ENCODE data around the gene PLXNA4.

Gene PLXNA4, protein sequence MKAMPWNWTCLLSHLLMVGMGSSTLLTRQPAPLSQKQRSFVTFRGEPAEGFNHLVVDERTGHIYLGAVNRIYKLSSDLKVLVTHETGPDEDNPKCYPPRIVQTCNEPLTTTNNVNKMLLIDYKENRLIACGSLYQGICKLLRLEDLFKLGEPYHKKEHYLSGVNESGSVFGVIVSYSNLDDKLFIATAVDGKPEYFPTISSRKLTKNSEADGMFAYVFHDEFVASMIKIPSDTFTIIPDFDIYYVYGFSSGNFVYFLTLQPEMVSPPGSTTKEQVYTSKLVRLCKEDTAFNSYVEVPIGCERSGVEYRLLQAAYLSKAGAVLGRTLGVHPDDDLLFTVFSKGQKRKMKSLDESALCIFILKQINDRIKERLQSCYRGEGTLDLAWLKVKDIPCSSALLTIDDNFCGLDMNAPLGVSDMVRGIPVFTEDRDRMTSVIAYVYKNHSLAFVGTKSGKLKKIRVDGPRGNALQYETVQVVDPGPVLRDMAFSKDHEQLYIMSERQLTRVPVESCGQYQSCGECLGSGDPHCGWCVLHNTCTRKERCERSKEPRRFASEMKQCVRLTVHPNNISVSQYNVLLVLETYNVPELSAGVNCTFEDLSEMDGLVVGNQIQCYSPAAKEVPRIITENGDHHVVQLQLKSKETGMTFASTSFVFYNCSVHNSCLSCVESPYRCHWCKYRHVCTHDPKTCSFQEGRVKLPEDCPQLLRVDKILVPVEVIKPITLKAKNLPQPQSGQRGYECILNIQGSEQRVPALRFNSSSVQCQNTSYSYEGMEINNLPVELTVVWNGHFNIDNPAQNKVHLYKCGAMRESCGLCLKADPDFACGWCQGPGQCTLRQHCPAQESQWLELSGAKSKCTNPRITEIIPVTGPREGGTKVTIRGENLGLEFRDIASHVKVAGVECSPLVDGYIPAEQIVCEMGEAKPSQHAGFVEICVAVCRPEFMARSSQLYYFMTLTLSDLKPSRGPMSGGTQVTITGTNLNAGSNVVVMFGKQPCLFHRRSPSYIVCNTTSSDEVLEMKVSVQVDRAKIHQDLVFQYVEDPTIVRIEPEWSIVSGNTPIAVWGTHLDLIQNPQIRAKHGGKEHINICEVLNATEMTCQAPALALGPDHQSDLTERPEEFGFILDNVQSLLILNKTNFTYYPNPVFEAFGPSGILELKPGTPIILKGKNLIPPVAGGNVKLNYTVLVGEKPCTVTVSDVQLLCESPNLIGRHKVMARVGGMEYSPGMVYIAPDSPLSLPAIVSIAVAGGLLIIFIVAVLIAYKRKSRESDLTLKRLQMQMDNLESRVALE (N-terminal part only)

DNA sequence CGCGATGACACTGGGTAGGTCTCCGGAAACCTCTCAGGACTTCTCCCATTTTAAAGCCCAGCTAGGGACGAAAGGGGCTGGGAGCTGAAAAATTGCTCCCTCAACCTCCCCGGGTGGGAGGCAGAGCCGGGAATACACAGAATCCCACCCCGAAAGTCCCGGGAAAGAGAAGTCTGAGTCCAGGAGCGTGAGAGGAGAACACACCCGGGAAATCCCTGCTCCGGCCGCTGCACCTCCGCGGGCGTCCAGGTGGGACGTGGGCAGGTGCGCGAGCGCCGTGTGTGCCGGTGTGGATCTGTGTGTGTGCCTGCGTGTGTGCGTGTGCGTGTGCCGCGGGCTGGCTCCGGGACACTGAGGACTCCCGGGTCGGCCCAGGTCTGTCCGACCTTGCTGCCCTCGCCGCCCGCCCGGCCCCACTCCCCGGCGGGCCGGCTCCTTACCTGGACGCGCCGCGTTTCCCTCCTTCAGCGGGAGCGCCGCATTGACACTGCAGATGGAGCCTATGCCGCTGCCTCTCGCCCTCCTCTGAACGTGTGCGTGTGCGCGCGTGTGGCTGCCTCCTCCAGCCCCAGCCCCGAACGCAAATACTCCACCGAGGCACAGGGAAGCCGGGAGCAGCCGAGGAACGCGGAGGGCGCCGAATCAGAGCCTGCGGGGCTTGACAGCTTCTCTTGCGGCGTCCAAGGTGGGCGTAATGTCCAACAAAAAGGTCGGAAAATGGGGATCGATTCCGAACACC is at the start of gene PLXNA4:
Gene PLXNA4 (minus strand): TSS at position 489 of the 739 bp plus-strand sequence. CDS start 67,777 bp downstream, outside the sequence.
- no peak for DNase-seq (ENCODE audit: low read depth)

DNA sequence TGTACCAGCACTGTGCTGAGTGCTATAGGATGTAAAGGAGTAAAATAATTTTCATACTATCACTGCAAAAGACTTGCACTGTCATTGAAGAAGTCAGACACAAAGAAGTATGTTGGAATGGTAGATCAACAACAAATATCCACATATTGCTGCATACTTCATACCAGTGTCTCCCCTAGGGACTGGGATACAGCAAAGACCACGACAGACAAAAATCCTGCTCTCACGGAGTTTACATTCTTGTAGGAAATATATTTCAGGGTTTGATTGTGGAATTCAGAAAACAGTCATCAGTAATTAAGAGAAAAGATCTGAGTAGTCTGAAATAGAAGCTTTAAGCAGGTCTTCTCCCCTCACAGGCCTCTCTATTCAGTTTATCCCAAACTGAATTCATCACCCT is 49.4 kb upstream of the PLXNA4 start:
- no peak overlapping the region for H3K4me3 ChIP-seq (ENCODE audit: low read depth, low read length)
- DNase-seq (ENCODE audit: low read depth): no peak
- TF ChIP-seq, protein P1, sequence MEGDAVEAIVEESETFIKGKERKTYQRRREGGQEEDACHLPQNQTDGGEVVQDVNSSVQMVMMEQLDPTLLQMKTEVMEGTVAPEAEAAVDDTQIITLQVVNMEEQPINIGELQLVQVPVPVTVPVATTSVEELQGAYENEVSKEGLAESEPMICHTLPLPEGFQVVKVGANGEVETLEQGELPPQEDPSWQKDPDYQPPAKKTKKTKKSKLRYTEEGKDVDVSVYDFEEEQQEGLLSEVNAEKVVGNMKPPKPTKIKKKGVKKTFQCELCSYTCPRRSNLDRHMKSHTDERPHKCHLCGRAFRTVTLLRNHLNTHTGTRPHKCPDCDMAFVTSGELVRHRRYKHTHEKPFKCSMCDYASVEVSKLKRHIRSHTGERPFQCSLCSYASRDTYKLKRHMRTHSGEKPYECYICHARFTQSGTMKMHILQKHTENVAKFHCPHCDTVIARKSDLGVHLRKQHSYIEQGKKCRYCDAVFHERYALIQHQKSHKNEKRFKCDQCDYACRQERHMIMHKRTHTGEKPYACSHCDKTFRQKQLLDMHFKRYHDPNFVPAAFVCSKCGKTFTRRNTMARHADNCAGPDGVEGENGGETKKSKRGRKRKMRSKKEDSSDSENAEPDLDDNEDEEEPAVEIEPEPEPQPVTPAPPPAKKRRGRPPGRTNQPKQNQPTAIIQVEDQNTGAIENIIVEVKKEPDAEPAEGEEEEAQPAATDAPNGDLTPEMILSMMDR (IDR thresholded peaks at IDR 0.05; ENCODE audit: insufficient read depth, low read depth, low read length, missing control alignments): no peak

More for the DNA sequence above, at the start of gene PLXNA4:
- H3K4me3 ChIP-seq (ENCODE audit: low read depth, low read length): no peak within 1 kb of the TSS
- TF ChIP-seq, protein P1 (IDR thresholded peaks at IDR 0.05; ENCODE audit: insufficient read depth, low read depth, low read length, missing control alignments): no peak

DNA sequence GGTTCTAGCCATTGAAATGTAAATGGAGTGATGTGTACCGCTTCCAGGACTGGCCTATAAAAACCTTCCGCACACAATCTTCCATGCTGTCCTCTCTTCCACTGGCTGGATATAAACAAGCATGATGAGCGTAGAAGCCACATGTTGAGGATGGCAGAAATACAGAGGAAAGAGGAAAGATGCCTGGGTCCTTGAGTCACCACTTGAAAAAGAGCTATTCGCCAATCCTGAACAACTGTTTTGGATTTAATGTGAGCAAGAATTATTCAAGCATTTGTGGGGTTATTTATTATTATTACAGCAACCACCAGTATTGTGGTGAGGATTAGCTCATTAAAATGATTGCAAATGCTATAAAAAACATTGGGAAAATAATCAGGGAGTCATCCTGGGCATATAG is 45.8 kb upstream of the PLXNA4 start:
- TF ChIP-seq, protein P1 (IDR thresholded peaks at IDR 0.05; ENCODE audit: insufficient read depth, low read depth, low read length, missing control alignments): no peak
- DNase-seq (ENCODE audit: low read depth): no peak
- H3K4me3 ChIP-seq (ENCODE audit: low read depth, low read length): no peak overlapping the region

DNA sequence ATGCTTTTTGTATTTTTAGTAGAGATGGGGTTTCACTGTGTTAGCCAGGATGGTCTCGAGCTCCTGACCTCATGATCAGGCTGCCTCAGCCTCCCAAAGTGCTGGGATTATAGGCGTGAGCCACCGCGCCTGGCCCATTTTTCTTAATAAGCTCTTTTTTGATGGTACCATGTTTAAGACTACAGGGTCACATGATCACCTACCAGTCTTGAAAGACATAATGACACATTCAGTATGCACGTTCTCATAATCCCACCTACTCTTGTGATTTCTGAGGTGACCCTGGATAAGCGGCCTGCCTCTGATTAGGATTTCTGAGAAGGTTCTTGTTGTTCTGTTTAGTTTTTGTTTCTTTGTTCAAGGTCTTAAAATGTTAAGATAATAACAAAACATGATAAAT is 43.7 kb upstream of the PLXNA4 start:
- TF ChIP-seq, protein P1 (IDR thresholded peaks at IDR 0.05; ENCODE audit: insufficient read depth, low read depth, low read length, missing control alignments): no peak
- DNase-seq (ENCODE audit: low read depth): no peak
- no peak overlapping the region for H3K4me3 ChIP-seq (ENCODE audit: low read depth, low read length)

DNA sequence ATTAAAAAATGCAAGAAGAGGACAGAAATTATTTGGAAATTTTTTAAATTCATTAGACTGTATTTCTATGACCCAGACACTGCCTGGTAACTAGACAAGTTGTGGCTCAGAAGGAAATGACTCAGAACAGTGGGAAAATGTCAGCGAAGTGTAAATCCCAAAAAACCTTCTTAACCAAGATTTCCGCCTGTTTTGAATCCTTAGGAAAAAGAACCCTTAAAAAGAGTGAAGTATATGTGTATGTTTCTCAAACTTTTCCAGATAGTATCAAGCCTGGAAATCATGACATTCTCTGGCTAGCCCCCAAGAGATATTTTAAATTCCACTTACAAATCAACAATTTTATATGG is 42.7 kb upstream of the PLXNA4 start:
- DNase-seq (ENCODE audit: low read depth): no peak
- no peak overlapping the region for H3K4me3 ChIP-seq (ENCODE audit: low read depth, low read length)
- TF ChIP-seq, protein P1 (IDR thresholded peaks at IDR 0.05; ENCODE audit: insufficient read depth, low read depth, low read length, missing control alignments): no peak

Data from GM12865 (cell line).